Gastrocnemius medialis (tissue), 4 donors: ENCODE data around the gene CADM2.

Experiments
- POLR2A ChIP-seq, 2 donors: fragments of 450-650 bp; IDR thresholded peaks; one replicate each; pipeline ENCODE4 v1.6.1; 2017; ENCODE audit warnings: antibody characterized with exemption in 2 of 2, mild to moderate bottlenecking in 2 of 2, moderate library complexity in 2 of 2
- TF ChIP-seq, protein P1 (sequence below), 5 experiments: fragments of 450-650 bp in 3 of 5; fragments of 200-600 bp in 2 of 5; sonication (generic) in 2 of 5; IDR thresholded peaks in 4 of 5; conservative IDR thresholded peaks in 1 of 5; 1 replicate in 4 of 5; 2 replicates in 1 of 5; pipeline ENCODE4 v1.5.1; 2016 to 2019; ENCODE audit warnings: antibody characterized with exemption in 5 of 5, mild to moderate bottlenecking in 3 of 5, moderate library complexity in 3 of 5

DNA sequence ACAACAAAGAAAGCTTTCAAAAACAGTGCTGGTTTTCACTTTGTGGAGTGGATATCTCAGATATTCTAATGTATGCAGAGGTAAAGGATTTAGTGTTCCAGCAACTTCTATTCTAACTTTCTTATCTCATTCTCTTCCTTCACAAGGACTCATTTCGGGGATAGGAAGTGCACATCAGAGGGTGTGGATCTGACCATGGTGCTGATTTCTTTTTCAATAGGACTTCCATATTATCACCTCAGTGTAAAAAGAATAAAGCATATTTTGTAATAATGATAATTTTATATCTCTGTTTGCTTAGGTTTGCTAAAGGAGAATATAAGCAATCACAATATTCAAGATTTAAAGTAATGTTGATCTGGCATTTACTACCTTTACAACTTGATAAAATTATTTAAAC lies 12.5 kb upstream of the CADM2 start:
- TF ChIP-seq, protein P1, sequence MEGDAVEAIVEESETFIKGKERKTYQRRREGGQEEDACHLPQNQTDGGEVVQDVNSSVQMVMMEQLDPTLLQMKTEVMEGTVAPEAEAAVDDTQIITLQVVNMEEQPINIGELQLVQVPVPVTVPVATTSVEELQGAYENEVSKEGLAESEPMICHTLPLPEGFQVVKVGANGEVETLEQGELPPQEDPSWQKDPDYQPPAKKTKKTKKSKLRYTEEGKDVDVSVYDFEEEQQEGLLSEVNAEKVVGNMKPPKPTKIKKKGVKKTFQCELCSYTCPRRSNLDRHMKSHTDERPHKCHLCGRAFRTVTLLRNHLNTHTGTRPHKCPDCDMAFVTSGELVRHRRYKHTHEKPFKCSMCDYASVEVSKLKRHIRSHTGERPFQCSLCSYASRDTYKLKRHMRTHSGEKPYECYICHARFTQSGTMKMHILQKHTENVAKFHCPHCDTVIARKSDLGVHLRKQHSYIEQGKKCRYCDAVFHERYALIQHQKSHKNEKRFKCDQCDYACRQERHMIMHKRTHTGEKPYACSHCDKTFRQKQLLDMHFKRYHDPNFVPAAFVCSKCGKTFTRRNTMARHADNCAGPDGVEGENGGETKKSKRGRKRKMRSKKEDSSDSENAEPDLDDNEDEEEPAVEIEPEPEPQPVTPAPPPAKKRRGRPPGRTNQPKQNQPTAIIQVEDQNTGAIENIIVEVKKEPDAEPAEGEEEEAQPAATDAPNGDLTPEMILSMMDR (IDR thresholded peaks at IDR 0.05 in 4 of 5, conservative IDR thresholded peaks at IDR 0.05 in 1 of 5): no peak
- no peak for TF ChIP-seq POLR2A (IDR thresholded peaks at IDR 0.05)
